SKM-1 (cell line): Measurements from ENCODE around the gene TSPO.
A peak's percentile ranks its signal among the peaks of the same experiment; 100 is the strongest.
"Not testable (repeated sequence)": the region's sequence is repeated elsewhere in the genome, so short reads cannot be mapped to it uniquely, and the experiment has no call there.

Source experiments
- DNase-seq: peaks from one replicate; lab custom pipeline; 2025; ENCODE audit not compliant: unreplicated experiment; lab: John Stamatoyannopoulos, UW

The TSPO gene

DNA sequence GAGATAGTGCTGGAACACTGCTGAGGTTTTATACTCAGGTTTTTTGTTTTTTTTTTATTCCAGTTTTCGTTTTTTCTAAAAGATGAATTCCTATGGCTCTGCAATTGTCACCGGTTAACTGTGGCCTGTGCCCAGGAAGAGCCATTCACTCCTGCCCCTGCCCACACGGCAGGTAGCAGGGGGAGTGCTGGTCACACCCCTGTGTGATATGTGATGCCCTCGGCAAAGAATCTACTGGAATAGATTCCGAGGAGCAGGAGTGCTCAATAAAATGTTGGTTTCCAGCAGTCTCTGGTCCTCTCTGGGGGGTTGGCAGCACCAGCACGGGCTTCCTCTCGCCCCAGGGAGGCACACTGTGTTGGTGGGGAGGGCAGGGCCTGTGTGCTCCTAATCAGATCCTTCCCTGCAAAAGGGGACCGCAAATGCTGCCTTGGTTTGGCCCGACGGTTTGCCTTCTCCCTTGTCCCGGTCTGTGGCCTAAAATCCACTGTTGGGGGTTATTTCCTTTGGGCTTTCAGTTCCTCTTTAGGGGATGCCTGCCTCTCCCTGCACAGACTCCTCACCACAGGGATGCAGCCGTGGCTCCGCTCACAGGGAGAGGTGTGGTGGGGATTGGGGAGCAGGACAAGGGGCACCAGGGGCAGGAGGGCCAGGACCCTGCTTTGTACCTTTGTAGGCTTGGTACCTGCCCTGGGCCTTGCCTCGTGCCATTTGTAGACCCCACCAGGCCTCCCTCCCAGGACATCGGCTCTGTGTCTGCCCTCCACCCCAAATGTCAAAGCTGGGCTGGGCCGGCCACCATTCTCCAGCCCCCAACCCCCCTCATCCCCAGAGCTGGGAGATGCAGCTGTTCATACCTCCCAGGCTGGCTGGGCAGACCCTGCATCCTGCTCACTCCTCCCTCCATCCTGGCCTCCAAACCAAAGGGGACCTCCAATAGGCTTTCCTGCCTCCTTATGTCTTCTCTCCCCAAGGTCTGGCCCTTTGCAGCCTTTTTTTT lies 21.6 kb upstream of the TSPO start:
- no peak for DNase-seq

DNA sequence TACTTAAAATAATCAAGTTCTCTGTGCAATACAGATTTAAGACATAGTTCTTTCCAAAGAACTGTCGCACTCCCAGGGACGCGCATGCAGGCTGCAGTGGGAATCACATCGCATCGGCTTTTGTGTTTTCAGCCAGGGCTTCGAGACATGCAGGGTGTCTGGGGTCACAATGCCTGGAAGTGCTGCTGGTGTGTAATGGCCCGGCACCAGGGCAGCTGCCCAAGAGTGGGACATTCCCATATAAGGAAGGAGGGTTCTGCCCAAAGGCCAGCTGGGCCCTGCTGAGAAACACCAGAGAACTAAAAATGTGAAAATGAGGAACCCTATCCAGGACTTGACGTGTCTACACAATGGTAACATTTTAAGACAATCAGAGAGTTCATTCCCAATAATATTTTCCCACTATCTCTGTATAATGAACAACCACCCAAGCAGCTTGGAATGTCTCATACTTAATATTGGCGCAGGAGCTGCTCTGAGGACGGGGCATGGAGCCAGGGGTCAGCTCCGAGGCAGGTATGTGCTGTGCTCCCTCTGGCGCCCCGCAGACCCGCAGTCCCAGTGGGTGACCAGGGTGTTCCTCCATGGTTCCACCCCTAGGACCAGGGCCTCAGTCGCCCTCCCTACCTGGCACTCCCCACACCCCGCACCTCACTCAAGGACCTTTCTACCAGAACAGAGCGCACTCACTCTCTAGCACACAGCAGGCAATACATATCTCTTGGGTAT lies 19.4 kb upstream of the TSPO start:
- DNase-seq, result no peak

DNA sequence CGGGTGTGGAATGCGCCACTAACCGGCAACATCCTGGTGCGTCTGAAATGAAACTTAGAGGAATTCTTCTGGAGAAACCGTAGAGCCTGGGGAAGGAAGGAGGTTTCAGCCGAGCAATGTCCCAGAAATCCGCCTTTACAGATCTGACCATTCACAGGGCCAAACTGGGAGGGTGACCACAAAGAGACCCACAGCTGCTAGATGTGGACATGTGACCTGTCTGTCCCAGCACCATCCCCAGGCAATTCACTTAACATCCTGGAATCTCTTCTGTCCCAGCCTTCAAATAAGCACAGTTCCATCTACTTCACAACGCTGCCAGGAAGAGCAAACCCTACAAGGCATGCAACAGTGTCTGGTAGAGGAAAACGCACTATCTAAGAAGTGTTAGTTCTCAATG lies 18.0 kb upstream of the TSPO start:
- DNase-seq, result no peak

DNA sequence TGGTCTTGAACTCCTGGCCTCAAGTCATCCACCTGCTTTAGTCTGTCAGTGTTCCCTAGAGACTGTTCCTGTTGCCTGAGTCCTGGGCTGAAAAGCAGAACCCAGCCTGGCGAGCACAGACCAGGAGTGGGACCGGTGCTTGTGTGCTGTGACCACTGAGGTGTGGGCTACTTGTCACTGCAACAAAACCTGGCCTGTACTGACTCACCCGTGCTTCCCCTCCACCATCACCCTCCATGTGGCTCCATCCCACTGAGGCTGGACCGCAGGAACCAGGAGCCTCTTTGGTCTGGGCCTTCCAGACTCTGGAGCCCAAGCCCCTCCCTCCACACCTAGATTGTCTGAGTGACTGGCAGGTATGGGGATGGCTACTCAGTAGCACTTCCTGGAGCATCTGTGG lies 16.8 kb upstream of the TSPO start:
- no peak for DNase-seq

DNA sequence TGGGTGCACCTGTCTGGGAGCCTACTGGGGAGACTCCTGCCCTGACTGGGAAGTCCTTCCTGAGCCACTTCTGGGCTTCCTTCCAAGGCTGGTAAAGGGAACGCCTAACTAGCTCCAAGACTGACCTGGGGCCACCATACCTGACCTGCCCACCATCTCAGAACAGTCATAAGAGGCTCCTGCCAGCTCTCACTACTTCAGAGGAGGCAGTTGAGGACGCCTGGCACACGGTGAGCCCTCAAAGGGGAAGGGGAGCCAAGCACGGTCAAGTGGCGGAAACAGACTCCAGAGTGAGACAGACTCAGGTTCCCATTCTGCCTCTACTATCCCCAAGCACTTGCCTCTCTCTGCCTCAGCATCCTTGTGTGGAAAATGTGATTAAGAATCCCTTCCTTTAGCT lies 15.8 kb upstream of the TSPO start:
- DNase-seq, result no peak

DNA sequence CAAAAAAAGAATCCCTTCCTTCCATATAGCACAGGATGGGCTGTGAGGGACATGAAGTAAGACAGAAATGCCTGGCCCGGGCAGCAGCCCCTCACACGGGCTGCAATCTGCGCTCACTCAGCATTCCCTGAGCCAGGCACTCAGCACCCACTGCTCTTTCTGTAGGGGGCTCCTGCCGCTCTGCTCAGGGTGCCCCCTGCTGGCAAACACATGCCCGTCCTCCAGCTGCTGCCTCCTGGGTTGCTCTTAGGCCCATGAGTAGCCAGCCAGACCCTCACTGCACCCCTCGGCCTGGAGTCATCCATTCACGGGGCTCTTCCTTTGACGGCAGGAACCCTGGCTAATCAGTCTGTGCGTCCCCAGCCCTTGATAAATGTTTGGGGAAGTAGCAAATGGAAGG lies 15.1 kb upstream of the TSPO start:
- no peak for DNase-seq

DNA sequence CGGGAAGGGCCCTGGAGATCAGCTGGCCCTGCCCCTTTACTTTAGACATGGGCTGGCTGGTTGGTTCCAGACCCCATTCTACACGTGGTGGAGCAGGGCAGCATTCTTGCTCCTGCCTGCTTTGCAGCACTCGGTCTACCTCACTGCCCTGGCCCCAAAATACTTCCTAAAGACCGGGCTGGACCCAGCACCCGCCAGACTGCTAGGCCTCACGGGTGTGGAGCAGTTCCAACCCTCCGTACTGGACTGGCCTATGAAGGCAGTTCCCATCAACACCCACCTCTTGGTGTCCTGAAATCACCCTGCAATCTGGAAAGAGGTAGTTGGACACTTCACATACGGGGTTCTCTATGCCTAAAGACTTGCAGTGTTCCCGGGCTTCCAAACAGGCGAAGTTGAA lies 14.6 kb upstream of the TSPO start:
- DNase-seq, result no peak

DNA sequence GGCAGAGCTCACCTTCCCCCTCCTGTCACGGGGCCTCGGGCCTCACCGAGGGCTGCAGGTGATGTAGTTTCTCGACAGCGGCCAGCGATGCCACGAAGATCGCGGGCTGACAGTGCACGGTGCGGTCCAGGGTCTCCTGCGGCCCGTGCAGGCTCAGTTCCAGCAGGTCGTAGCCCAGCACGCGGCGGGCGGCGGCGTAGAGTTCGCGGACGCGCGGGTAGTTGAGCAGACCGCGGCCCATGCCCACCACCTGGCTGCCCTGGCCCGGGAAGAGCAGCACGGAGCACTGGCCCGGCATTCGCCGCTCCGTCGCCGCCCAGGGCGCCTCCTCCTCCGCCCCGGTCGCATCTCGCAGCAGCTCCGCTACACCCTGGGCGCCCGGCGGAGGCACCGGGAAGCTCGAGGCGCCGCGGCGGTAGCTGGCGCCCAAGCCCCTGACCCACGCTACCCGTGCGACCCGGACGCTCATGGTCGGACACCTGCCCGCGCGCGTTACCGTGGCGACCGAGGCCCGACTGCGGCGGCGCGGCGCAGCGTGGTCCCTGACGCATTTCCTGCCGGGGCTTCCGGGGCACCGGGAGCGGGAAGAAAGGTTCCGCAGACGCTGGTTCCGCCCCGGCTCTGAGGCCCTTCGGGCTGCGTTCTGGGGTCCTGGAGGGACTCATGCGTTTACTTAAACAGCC lies 8.3 kb upstream of the TSPO start, which contains the start of gene MCAT:
Gene MCAT (minus strand): TSS at position 519 of the 683 bp plus-strand sequence. CDS start 50 bp downstream, at position 469.
- DNase-seq, result peak; percentile 44

DNA sequence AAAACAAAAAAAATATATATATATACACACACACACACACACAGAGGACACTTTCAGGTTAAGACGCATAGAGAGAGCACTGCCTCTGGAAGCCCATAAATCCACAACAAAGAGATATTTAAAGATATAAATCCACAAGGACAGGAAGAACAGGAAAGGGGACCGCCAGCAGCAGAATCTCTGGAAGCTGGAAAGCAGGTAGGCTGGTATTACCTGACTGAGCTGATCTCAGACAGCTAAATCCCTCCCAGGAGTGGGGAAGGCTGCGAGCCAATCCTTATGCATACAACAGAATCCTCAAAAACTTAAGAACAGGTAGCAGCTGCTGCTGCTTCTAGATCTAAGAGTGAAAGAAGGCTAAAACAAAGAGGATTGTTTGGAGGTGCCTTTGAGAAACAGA lies 6.4 kb upstream of the TSPO start:
- DNase-seq, result no peak

DNA sequence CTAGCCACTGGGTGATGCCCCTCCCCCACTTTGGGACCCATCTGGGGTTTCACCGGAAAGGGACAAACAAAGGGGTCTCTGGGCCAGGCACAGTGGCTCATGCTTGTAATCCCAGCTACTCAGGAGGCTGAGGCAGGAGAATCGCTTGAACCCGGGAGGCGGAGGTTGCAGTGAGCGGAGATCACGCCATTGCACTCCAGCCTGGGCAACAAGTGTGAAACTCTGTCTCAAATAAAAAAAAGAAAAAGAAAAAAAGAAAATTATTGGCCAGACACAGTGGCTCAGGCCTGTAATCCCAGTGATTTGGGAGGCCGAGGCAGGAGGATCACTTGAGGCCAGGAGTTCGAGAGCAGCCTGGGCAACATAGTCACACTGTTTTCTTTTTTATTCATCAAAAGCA lies 6.0 kb upstream of the TSPO start:
- DNase-seq, result not testable (repeated sequence)

DNA sequence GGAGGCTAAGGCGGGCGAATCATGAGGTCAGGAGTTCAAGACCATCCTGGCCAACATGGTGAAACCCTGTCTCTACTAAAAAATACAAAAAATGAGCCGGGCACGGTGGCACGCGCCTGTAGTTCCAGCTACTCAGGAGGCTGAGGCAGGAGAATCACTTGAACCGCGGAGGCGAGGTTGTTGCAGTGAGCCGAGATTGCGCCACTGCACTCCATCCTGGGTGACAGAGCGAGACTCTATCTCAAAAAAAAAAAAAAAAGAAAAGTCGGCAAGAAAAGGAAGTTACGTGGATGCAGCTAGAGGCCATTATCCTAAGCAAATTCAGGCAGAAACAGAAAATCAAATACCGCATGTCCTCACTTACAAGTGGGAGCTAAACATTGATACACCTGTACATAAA lies 5.0 kb upstream of the TSPO start:
- DNase-seq, result peak; percentile 41

DNA sequence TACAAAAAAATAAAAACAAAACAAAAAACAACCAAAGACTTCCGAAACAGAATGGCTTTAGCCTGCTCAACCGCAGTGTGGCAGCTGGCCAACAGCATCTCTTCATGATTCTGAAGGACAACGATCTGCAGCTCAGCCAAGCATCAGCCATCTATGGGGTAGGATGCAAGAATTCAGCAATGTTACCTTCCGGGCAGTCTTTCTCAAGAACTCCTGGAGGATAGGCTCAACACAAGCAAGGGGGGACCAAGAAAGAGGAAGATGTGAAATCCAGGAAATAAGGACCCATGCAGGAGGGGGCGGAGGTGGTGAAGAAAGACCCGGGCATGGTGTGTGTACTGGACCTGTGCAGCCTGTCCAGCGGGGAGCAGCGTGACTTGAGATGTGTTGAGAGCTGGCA lies 3.5 kb upstream of the TSPO start:
- DNase-seq, result peak; percentile 58

DNA sequence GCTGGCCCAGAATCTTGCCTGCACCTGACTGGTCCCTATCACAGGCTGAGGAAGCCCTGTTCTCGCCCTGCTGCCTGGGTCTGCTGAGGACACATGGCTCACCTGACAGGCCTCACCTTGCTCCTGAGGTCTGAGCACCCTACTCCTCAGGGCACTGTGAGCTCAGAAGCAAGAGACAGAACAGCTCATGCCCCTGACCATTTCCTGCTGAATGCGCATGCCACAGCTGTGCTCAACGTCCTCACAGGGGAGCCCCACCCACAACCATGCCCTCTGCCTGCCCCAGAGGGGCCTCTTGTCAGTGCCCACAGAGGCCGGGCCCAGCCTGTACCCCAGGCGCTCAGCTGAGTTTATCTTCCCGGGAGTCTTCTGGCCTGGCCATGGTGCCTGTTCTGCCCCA lies 2.8 kb upstream of the TSPO start:
- DNase-seq, result no peak

DNA sequence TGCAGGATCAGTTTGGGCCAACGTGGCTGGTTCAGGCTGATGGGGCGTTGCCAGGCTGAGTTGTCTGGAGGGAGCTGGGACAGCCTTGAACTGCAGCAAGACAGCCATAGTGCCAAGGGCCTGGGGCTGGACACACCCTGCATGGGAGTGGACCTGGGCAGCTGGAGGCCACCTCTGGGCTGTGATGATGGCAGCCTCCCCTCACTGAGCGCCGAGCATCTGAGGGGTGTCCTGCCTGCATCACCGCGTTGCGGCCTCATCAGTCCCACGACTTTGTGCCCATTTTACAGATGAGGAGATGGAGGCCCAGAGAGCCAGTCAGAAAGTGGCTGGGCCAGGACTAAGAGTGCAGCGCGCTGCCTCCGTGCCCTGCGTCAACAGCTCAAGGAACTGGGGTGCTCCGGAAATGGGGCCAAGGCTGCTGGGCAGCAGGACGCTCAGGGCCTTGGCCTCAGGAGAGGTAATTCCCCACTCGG lies 590 bp upstream of the TSPO start:
- no peak for DNase-seq

DNA sequence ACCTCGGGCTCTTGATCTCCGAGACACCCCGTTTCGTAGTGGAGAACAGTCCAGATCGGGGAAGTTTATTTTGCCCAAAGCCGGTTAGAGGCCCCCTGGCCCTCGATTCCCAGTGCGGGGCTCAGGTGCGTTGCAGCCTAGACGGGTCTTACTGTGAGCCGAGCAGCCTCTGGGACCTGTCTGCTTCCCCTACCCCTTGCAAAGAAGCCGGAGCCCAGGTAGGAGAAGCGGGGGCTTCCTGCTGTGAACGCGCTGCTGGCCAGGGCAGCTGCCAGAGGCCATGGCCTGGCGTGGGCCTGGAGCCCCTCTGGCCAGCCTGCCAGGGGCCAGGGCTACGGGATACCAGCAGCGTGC lies 621 bp downstream of the TSPO start:
- DNase-seq, result no peak

DNA sequence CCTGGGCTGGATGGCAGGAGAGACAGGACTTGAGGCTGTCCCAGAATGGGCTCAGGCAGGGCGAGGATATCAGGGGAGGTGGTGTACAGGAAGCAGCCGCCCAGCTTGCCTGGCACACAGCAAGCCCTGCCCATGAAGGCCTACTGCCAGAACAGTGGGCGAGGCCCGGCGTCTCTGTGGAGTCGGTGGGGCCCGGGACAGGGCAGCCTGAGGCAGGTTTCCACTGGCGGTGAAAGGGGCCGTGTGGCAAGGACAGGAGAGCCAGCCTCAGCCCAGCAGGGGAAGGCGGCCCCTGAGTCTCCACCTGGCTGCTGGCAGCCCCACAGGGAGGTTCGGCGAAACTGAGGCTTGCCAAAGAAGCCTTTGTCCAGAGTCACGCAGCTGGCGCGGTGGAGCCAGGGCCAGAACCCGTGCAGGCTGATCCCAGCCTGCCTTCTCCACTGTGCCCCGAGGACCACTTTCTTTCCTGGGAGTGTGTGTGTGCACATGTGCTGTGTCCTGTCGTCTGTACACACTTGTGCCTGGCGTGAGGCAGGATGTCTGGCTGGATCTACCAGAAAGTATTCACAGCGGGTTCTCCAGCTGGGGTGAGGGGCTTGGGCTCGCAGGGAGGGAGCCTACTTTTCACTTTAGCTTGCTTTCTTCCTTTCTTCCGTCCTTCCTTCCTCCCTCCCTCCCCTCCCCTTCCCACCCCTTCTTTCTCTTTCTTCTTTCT lies 1.2 kb downstream of the TSPO start:
- no peak for DNase-seq

DNA sequence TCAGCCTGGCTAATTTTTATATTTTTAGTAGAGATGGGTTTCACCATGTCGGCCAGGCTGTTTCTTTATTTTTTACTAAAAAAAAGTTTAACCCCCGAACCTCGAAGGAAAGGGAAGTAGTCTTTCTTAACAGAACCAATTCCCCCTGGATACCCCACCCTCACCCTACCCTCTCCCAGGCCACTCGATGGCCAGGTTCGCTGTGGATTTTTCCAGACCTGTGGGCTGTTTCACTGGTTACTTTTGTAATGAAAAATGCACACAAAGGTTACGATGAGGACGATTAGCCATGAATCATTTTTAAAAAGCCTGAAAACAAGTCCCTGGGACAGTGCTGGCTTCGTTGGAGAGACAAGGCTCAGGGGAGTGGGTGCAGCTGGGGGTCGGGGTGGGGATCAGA lies 2.5 kb downstream of the TSPO start:
- no peak for DNase-seq

DNA sequence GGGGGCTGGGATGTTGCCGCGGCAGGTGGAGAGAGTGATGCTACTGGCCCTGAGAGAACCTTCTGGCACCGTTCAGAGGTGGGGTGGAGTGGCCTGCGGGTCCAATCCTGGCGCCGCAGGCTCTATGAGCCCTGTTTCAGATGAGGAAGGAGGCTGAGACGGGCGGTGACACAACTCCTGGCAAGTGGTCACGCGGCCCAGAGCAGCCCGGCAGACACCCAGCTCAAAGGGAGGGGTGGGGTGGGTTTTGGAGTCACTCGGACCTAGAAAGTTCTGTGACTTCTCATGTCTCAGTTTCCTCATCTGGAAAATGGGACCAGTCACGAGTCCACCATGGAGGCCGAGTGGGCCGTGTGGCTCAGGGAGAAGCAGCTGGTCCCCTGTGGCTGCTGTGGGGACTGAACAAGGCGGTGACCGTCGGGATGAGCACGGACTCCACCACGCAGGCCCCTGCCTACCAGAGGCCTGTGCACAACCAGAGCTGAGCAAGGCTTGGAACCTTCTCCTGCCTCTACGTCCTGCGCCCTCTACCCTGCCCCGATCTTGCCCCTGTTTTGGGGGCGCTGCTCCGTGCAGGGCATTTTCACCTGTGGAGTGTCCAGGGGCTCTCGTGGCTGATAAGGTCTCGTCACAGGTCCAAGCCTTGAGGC lies 3.7 kb downstream of the TSPO start:
- no peak for DNase-seq

DNA sequence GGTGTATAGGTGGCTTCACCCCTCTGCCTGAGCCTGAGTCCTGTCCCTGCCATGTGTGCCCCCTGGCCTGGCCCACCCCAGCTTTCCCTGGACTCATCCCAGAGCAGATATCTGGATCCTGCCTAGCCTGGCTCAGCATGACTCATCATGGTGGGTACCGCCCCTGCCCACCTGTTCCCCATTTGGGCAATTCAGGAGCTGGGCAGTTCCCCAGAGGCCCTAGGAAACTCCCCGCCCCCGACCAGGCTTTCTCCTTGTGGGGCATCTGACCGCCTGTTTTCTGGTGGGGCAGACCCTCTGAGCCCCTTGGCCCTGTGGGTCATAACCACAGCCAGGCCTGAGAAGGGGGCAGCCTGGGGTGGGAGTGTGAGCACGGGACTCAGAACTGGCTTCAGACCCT lies 4.4 kb downstream of the TSPO start:
- no peak for DNase-seq

DNA sequence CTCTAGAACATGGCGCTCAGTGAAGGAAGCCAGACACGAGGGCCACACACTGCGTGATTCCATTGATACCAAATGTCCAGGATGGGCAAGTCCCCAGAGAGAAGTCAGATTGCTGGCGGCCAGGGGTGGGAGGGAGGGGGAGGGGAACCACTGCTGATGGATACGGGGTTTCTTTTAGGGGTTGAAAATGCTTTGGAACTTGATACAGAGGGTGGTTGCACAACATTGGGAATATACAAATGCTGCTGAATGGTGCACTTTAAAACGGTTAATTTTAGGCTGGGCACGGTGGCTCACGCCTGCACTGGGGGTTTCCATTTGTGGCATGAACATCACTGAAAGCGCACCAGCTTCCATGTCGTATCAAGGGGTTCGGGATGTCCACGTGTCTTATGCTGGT lies 5.1 kb downstream of the TSPO start:
- no peak for DNase-seq
